WTC11 (cell line): ENCODE results near the gene MYCBP2.

ENCODE experiments used
- ARID4B ChIP-seq: sonication (generic); formaldehyde crosslinking; IDR thresholded peaks from 2 replicates; pipeline ENCODE4 v1.8.0; 2023; ENCODE audit warnings: missing genetic modification reagents, mild to moderate bottlenecking, borderline replicate concordance
- ATF1 ChIP-seq: sonication (generic); formaldehyde crosslinking; IDR thresholded peaks from 2 replicates; pipeline ENCODE4 v1.8.1; 2023; ENCODE audit warnings: mild to moderate bottlenecking, moderate library complexity, missing genetic modification reagents
- CTCF ChIP-seq: fragments of 200-600 bp; IDR thresholded peaks from 2 replicates; pipeline ENCODE4 v1.8.0; 2022; ENCODE audit warnings: antibody characterized with exemption
- FOXJ3 ChIP-seq: sonication (generic); formaldehyde crosslinking; IDR thresholded peaks from 2 replicates; pipeline ENCODE4 v1.9.0; 2021; ENCODE audit warnings: missing genetic modification reagents, mild to moderate bottlenecking, borderline replicate concordance
- FOXP1 ChIP-seq: sonication (generic); formaldehyde crosslinking; IDR thresholded peaks from 2 replicates; pipeline ENCODE4 v1.8.0; 2022; ENCODE audit warnings: missing genetic modification reagents, mild to moderate bottlenecking, moderate library complexity, borderline replicate concordance
- NFYB ChIP-seq: sonication (generic); formaldehyde crosslinking; conservative IDR thresholded peaks from 2 replicates; pipeline ENCODE4 v1.8.0; 2022; ENCODE audit warnings: low read depth, missing genetic modification reagents
- TP53 ChIP-seq: sonication (generic); formaldehyde crosslinking; IDR thresholded peaks from 2 replicates; pipeline ENCODE4 v1.8.1; 2023; ENCODE audit warnings: mild to moderate bottlenecking, missing genetic modification reagents
- ZNF281 ChIP-seq: sonication (generic); formaldehyde crosslinking; IDR thresholded peaks from 2 replicates; pipeline ENCODE4 v1.8.0; 2023; ENCODE audit warnings: mild to moderate bottlenecking, missing genetic modification reagents

GRCh38 chr13:77001963-77002587 lies 324.8 kb downstream of the MYCBP2 start:
- TF ChIP-seq ZNF281 (CRISPR knock-in tag): no peak
- TF ChIP-seq TP53 (CRISPR knock-in tag): no peak
- no peak for TF ChIP-seq FOXJ3 (CRISPR knock-in tag)
- TF ChIP-seq NFYB (CRISPR knock-in tag): no peak
- no peak for TF ChIP-seq CTCF
- no peak for TF ChIP-seq FOXP1 (CRISPR knock-in tag)
- TF ChIP-seq ATF1 (CRISPR knock-in tag): no peak
- TF ChIP-seq ARID4B (CRISPR knock-in tag): no peak
